CD4-positive, alpha-beta T cell treated with Interleukin-15 for 4 hours (primary cell): ENCODE measurements around the gene SORCS1.

Experiments
- DNase-seq: peaks from one replicate; pipeline ENCODE4 v3.0.0-alpha.2; 2020; ENCODE audit warnings: low spot score

The SORCS1 gene

GRCh38 chr10:106898446-106898845 lies 266.1 kb downstream of the SORCS1 start:
- DNase-seq: no peak

DNA sequence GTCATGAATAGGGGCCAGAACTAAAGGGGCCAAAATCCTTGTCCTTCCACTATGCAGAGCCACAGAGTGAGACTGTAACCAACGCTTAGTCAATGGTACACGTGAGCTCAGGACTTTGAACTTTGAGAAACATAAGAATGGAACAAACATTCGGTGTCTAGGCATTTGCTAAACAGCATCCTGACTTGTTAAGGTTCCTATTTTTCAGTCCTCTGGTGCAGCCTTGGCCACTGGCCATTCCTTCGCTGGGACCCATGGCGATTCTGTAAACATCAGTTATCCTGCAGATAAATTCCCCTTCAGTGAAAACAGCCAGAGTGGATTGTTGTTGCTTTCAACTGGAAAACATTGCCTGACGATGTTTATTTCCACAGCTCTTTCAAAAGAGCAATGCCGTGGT lies 266.8 kb downstream of the SORCS1 start:
- no peak for DNase-seq

DNA sequence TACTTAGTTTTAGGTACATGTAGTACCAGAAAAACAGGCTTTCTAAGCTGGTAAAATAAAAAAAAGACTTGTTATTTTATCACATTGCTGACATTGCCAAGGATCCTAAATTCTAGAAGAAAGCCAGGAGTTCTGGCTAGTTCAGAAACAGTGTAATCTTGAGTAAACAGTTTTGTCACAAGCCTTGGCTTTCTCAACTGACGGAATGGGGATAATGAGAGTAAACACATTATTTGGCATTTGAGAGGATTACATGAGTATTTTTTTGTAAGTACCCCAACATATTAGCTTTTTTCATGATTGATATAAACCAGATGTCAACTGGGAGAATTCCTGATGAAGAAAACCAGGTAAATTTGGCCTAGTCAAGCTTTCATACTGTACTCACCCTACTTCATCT lies 269.8 kb downstream of the SORCS1 start:
- DNase-seq: no peak

DNA sequence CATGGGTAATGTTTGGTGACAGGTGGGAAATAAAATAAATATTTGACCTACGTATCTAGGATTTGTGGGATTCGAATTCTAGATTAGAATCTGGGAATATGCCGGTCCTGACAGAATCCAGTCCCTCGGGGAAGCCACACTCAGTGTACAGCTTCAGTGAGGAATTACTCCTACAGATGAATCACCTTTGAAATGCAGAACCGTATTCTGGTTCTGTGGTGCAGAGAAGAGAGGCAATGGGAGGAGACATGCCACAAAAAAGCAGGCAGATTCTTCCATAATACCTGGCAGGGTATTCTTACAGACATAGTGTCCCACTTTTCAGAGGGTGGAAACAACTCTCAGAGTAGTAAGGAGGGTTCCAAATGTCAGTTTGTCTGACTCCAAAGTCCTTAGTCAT lies 286.9 kb downstream of the SORCS1 start:
- no peak for DNase-seq

GRCh38 chr10:106874604-106874889 lies 290.0 kb downstream of the SORCS1 start:
- DNase-seq: no peak

DNA sequence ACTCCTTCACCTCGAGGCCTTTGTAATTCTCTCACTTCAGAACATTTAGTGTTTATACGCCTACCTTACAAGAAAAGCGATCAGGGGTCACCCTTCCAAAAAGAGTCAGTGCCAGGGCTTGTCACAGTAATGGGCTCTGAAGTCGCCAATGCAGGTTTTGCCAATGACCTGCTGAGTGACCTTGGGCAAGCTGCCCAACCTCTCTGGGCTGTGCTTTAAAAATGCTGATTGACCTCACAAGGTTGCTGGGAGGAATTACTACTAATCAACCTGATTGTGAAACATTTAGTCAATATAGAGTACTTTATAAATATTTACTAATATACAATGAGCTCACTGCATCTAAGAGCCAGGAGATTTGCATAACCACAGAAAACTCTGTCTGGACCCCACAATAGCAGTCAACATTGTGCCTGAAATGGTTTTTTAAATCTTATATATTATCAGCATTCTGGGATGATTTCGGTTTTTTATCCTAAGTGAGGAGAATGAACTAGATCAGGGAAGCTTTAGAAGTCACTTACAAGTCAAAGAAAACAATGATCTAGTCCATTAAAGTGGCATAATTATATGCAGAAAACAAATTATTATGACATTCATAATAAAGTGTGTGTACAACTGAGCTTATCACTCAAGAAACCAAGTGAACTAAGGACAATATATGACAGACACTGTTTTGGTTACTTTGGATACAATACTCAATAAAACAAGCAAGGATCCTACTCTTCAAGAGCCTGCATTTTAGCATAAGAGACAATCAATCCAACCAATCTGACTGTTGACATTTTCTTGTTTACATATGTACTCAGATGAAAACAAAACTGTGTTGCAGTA lies 290.5 kb downstream of the SORCS1 start:
- no peak for DNase-seq

GRCh38 chr10:106872176-106872575 lies 292.3 kb downstream of the SORCS1 start:
- DNase-seq: no peak

DNA sequence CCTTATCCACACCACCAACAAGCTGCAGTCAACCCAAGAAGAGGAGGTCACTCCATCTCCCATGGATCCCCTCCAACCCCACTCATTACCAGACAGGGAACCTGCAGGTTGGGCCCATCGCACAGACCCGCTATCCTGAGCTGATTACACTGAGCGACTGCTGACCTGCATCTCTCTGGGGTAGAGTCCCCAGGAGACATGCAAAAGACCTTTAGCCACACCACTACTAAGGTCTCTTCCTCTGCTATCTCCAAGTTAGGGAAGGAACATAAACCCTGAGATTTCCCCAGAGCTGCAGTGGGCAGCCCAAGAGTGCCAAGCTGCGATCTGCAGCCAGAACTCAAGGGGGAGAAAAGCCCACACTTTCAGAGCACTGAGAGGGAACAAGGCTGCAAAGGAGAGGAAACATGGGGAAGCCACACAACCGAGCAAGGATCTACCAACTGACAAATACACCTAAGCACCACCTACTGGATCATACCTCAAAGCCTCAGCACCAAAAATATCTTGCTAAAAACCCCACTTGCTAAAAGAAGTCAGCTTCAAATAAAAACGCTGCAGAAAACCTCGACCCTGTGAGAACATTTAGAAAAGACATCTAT lies 298.2 kb downstream of the SORCS1 start:
- DNase-seq: no peak

DNA sequence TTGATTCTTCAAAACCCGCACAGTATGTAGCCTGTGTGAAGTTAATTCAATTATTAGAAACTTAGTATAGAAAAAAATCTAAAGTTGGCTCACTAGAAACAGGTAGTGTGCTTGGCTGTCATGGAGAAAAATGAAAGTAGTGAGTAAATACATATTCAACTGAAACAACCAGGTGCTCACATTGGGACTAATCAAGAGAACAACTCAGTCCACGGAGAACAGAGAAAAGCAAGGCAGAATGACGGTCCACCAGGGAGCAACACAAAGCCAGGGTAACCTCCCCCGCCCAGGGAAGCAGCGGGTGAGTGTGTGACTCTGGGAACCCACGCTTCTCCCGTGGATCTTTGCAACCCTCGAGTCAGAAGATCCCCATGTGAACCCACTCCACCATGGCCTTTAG lies 300.5 kb downstream of the SORCS1 start:
- DNase-seq: no peak

- no peak for DNase-seq
These were observed 301.0 kb downstream of the SORCS1 start for GRCh38 chr10:106863549-106863948.

DNA sequence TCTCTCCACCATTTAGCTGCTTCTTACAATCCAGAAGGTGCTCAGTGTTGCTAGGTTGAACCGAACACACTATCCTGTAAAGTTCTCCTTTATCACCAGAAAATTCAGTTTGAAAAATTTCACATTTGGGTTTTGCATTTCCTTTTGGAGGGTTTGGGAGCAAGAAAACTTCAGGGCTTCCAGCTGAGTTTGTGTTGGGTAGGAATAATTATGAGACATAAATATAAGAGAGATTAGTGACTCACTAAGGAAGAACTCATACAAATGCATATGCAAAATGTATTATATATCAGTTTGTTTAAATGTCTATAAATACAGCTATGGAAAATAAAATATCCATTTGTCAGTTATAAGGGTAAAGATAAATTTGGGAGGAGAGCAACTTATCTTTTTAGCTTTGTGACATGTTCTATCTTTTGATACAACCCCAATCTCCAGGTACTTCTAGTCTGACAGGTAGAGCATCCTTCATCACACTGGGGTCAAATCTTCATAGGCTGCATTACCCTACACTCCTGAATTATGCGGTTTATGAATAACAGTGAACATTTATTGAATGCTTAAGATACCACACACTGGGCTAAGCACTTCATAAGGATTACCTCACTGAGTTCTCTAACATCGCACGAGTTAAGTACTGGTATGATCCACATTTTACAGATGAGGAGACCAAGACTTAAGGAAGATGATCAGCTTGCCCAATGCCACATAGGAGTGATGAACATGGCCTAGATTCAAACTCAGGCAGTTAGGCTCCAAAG lies 304.4 kb downstream of the SORCS1 start:
- DNase-seq: no peak

GRCh38 chr10:106857728-106858127 lies 306.8 kb downstream of the SORCS1 start:
- no peak for DNase-seq

DNA sequence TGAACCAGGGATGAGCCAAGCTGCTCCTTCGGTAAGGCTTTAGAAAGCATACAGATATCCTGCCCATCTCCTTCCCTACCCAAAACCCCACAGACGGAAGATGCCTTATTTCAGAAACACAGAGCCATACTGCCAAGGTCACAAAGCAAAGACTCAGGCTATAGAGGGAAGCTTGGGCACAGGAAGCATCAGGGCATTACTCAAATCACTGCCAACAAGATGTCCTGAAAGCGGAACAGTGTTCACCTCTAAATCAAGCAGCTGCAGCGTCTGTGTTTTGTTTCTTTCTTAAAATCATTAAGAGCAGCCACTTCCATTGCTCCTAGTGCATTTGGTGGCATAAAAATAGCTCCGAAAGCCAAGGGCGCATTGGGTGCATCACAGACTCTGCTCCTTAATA lies 307.3 kb downstream of the SORCS1 start:
- no peak for DNase-seq

DNA sequence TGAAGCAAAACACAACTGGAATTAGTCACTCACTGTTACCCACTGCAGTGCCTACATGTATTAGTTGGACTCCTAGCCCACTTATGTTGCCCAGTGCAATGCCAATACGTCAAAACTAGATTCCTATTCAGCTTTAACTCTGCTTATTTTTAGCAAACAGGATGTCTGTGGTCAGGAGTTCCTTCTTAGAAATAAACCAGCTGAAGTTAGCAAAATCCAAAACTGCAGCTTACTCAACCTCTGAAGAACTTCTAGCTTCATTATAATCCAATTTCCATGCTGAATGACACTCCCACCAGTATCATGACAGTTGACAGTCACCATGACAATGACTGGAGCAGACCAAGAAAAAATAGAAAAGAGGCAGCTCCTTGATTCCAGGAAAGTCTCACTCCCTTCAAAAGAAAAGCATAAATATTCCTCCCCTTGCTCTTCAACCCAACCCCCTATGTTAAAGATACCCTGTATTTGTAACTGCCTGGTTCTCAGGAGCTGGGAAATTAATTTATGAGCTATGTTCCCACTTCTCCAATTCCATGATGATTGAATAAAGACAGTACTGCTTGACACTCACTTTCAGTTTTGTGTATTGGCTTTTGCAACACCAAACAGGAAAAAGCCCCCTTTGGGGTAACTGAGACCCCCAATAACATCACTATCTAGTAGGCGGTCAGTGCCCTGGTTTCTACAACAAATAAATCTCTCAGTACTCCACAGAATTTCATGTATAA lies 327.4 kb downstream of the SORCS1 start:
- DNase-seq: no peak

GRCh38 chr10:106832846-106833245 lies 331.7 kb downstream of the SORCS1 start:
- DNase-seq: no peak

DNA sequence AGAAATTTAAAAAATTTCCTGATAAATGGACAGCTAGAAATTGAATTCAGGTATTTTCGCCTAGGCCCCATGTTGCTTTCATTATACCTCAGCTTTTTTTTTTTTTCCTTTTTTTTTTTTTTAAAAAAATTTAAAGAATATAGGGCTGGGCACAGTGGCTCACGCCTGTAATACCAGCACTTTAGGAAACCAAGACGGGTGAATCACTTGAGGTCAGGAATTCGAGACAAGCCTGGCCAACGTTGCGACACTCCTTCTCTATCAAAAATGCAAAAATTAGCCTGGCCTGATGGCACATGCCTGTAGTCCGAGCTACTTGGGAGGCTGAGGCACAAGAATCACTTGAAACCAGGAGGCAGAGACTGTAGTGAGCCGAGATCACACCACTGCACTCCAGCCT lies 334.0 kb downstream of the SORCS1 start:
- DNase-seq: no peak

- no peak for DNase-seq
These were observed 334.5 kb downstream of the SORCS1 start for GRCh38 chr10:106830006-106830405.

- no peak for DNase-seq
These were observed 337.8 kb downstream of the SORCS1 start for GRCh38 chr10:106826716-106827115.

GRCh38 chr10:106825576-106826364 lies 338.7 kb downstream of the SORCS1 start:
- DNase-seq: no peak

GRCh38 chr10:106820579-106820978 lies 343.9 kb downstream of the SORCS1 start:
- DNase-seq: no peak

DNA sequence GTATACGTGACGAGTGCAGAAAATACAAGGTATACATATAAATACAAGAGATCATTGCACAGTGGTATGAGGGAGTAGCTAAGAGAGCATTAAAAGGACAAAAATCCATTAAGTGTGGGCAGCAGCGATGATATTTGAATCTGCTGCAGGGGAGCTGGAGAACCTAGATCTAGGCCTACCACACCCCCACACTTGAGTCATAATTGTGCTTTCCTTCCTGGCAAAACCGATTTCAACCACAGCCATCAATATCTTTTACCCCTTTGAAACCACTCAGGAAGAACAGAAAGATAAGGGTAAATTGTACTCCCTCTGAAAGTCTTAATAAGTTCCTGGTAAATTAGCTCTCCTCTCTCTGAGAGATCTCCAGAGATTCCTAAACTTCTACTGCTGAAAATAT lies 345.0 kb downstream of the SORCS1 start:
- DNase-seq: no peak
